ENCODE measurements around the gene CHRNA7.
"Not testable (repeated sequence)": the region's sequence is repeated elsewhere in the genome, so short reads cannot be mapped to it uniquely, and the experiment has no call there.

CHRNA7 gene

GRCh38 chr15:32209081-32209480 is 178.8 kb downstream of the CHRNA7 start:
- not testable (repeated sequence) for DNase-seq

DNA sequence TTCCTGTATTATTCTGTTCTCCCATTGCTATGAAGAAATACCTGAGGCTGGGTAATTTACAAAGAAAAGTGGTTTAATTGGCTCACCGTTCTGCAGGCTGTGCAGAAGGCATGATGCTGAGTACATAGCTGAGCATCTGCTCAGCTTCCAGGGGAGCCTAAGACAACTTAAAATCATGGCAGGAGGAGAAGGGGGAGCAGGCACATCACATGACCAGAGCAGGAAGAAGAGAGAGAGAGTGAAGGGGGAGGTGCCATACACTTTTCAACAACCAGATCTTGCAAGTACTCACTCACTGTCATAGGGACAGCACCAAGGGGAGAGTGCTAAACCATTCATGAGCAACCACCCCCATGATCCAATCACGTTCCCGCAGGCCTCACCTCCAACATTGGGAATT is 188.4 kb downstream of the CHRNA7 start:
- no peak for DNase-seq

All from NCI-H345 (cell line).